Ascending aorta (tissue), 2 donors: ENCODE results near the gene CLDN24. TPM values are rescaled to one million over a fixed set of nuclear protein-coding genes. Genes with fewer than 3 reads are reported as not detected.

Experiments used
- DNase-seq, 2 donors: peaks; one replicate each; pipeline ENCODE4 v3.0.0-alpha.2; 2019; ENCODE audit warnings: low spot score in 2 of 2
- H3K27ac ChIP-seq, 2 donors: fragments of 200-600 bp; sonication (generic); one replicate each; pipeline ENCODE4 v1.5.1; 2016 to 2017; ENCODE audit warnings: mild to moderate bottlenecking in 1 of 2
- H3K27me3 ChIP-seq: fragments of 200-600 bp; sonication (generic); one replicate; pipeline ENCODE4 v1.5.1; 2017
- H3K36me3 ChIP-seq, 2 donors: fragments of 200-600 bp; sonication (generic); one replicate each; pipeline ENCODE4 v1.5.1; 2016
- H3K4me1 ChIP-seq, 2 donors: fragments of 200-600 bp; sonication (generic); one replicate each; pipeline ENCODE4 v1.5.1; 2016 to 2017; ENCODE audit warnings: mild to moderate bottlenecking in 1 of 2
- H3K4me3 ChIP-seq, 2 donors: fragments of 200-600 bp; sonication (generic); one replicate each; pipeline ENCODE4 v1.5.1; 2016 to 2017; ENCODE audit warnings: mild to moderate bottlenecking in 1 of 2
- H3K9me3 ChIP-seq, 2 donors: fragments of 200-600 bp; sonication (generic); one replicate each; pipeline ENCODE4 v1.5.1; 2016
- intact Hi-C: fragments of 100-400 bp; cut with DNase I; formaldehyde crosslinking; loops from one replicate; pipeline ENCODE4 v1.15.1; 2023
- total RNA-seq: library from RNA; depleted of rRNA; stranded (reverse); fragments of >200 nt; gene quantifications from one replicate; pipeline ENCODE4 v1.1.0, GENCODE V29; 2016
- TF ChIP-seq, protein P1 (sequence below), 3 experiments: fragments of 200-600 bp in 2 of 3; fragments of 450-650 bp in 1 of 3; sonication (generic) in 2 of 3; IDR thresholded peaks; one replicate each; pipeline ENCODE4 v1.5.1; 2016 to 2019; ENCODE audit warnings: antibody characterized with exemption in 3 of 3, mild to moderate bottlenecking in 1 of 3, moderate library complexity in 1 of 3

The CLDN24 gene
- total RNA-seq, 1 donor from 2014 or later, result not detected

DNA sequence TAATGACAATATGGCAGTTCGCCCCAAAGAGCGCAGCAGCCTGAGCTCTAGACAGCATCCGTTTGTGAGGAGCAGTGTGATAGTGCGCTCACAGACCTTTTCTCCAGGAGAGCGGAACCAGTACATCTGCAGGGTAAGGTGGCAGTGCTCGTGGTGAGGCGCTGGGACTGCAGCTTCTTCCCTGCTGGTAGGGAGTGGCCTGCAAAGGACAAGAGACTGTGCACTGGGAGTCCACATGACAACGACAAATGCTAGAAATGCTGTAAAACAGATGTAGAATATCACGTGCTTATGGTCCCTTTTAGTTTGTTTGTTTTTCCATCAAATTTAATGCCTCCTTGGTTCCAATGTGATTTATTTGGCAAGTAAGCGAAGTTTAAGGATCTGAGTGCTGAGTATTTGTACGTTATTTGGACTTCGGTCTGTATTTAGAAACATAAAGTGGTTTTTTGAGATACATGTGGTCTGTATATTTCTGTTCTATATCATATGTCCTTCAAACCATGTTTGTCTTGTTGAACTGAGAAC lies 37.9 kb downstream of the CLDN24 start:
- H3K4me3 ChIP-seq, result no peak overlapping the region
- no peaks in the 10 kb centered on the region for H3K9me3 ChIP-seq
- intact Hi-C loops, result no loop called here
- H3K27ac ChIP-seq, result no peak overlapping the region
- TF ChIP-seq, protein P1, sequence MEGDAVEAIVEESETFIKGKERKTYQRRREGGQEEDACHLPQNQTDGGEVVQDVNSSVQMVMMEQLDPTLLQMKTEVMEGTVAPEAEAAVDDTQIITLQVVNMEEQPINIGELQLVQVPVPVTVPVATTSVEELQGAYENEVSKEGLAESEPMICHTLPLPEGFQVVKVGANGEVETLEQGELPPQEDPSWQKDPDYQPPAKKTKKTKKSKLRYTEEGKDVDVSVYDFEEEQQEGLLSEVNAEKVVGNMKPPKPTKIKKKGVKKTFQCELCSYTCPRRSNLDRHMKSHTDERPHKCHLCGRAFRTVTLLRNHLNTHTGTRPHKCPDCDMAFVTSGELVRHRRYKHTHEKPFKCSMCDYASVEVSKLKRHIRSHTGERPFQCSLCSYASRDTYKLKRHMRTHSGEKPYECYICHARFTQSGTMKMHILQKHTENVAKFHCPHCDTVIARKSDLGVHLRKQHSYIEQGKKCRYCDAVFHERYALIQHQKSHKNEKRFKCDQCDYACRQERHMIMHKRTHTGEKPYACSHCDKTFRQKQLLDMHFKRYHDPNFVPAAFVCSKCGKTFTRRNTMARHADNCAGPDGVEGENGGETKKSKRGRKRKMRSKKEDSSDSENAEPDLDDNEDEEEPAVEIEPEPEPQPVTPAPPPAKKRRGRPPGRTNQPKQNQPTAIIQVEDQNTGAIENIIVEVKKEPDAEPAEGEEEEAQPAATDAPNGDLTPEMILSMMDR (IDR thresholded peaks at IDR 0.05), result no peak
- no peaks in the 10 kb centered on the region for H3K4me1 ChIP-seq
- DNase-seq, result no peak
- H3K36me3 ChIP-seq, result peaks cover 50 to 72% of the 10 kb centered on the region in 2 donors
- no peaks in the 10 kb centered on the region for H3K27me3 ChIP-seq

DNA sequence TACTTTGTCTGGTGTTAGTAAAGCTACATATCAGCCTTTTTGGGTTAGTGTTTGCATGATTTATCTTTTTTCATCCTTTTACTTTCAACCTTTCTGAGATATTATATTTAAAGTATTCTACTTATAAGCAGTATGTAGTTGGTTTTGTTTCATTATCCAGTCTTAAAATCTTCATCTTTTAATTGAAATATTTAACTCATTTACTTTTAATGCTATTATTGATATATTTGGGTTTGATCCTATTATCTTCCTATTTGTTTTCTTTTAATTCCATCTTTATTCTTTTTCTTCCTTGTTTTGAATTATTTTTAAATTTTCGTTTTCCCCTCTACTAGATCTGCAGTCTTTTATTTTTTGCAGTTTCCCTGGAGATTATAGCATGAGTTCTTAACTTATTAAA lies 46.1 kb downstream of the CLDN24 start:
- TF ChIP-seq, protein P1 (IDR thresholded peaks at IDR 0.05), result no peak
- no peak for DNase-seq
- peaks cover 35 to 52% of the 10 kb centered on the region in 2 donors for H3K36me3 ChIP-seq
- H3K27ac ChIP-seq, result no peak overlapping the region
- peaks cover 0 to 31% of the 10 kb centered on the region in 2 donors for H3K9me3 ChIP-seq
- no peak overlapping the region for H3K4me3 ChIP-seq
- intact Hi-C loops, result no loop called here
- H3K4me1 ChIP-seq, result no peaks in the 10 kb centered on the region
- H3K27me3 ChIP-seq, result no peaks in the 10 kb centered on the region

DNA sequence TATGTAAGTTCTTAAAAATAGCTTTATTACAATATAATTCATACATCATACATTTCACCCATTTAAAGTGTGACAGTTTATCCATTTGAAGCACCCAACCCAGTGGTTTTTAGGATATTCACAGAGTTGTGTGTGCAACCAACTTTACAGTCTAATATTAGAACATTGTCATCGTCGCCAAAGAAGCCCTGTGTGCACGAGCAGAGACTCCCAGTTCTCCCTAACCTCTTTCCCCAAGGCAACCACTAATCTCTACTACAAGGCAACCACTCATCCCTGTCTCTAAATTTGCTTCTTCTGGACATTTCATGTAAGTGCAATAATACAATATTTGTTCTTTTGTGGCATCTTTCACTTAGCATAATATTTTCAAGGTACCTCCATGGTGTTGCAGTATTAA lies 49.8 kb downstream of the CLDN24 start:
- Histone ChIP-seq H3K4me3 (no peak overlapping the region), H3K9me3 (peaks cover 0 to 31% of the 10 kb centered on the region in 2 donors)
- intact Hi-C loops, result no loop called here

More for the DNA sequence above, 49.8 kb downstream of the CLDN24 start:
- no peaks in the 10 kb centered on the region for H3K27me3 ChIP-seq
- no peak overlapping the region for H3K27ac ChIP-seq
- TF ChIP-seq, protein P1 (IDR thresholded peaks at IDR 0.05), result no peak
- H3K36me3 ChIP-seq, result peaks cover 44 to 72% of the 10 kb centered on the region in 2 donors
- DNase-seq, result no peak
- no peaks in the 10 kb centered on the region for H3K4me1 ChIP-seq

Other genes starting within 250 kb of the CLDN24 start
- gene WWC2, start 223.2 kb downstream of the CLDN24 start, total RNA-seq, result 3.8 TPM
- not detected for gene CLDN22, start 2.1 kb downstream of the CLDN24 start, total RNA-seq
- gene CDKN2AIP, start 122.2 kb upstream of the CLDN24 start, total RNA-seq, result 34.5 TPM
- 6.9 TPM for gene ING2, start 182.6 kb upstream of the CLDN24 start, total RNA-seq